Naive B cell (primary cell): Measurements from ENCODE around the gene PLEKHH2. TPM values are rescaled to one million over a fixed set of nuclear protein-coding genes. Genes with fewer than 3 reads are reported as not detected.
A peak's percentile ranks its signal among the peaks of the same experiment; 100 is the strongest.
"Not testable (repeated sequence)": the region's sequence is repeated elsewhere in the genome, so short reads cannot be mapped to it uniquely, and the experiment has no call there.

Experiments used
- ATAC-seq, 2 donors: fragments of 150-1000 bp; cut with Tn5 transposase; 2 replicates each; pipeline ENCODE4 v1.10.0; 2021; ENCODE audit warnings: low read depth in 2 of 2, mild to moderate bottlenecking in 2 of 2, moderate library complexity in 2 of 2
- DNase-seq: peaks from one replicate; pipeline ENCODE4 v3.0.0; 2022
- H3K27ac Mint-ChIP-seq, 6 donors: one replicate each; pipeline ENCODE4 v1.8.0; 2020 to 2022; ENCODE audit warnings: mild to moderate bottlenecking in 6 of 6, mixed read lengths in 6 of 6, moderate library complexity in 5 of 6, inconsistent platforms in 2 of 6
- H3K27me3 Mint-ChIP-seq, 3 donors: one replicate each; pipeline ENCODE4 v1.8.0; 2021 to 2022; ENCODE audit warnings: mixed read lengths in 3 of 3, mild to moderate bottlenecking in 1 of 3
- H3K36me3 Mint-ChIP-seq, 2 donors: one replicate each; pipeline ENCODE4 v1.8.0; 2020 to 2022; ENCODE audit warnings: mixed read lengths in 2 of 2, inconsistent platforms in 1 of 2, mild to moderate bottlenecking in 1 of 2
- H3K4me1 Mint-ChIP-seq, 3 donors: one replicate each; pipeline ENCODE4 v1.8.0; 2020 to 2022; ENCODE audit warnings: mixed read lengths in 3 of 3, inconsistent platforms in 1 of 3, mild to moderate bottlenecking in 1 of 3, moderate library complexity in 1 of 3
- H3K4me3 Mint-ChIP-seq, 8 donors: one replicate each; pipeline ENCODE4 v1.8.0; 2020 to 2022; ENCODE audit warnings: mild to moderate bottlenecking in 8 of 8, mixed read lengths in 8 of 8, moderate library complexity in 8 of 8, inconsistent platforms in 2 of 8
- H3K9me3 Mint-ChIP-seq, 7 donors: one replicate each; pipeline ENCODE4 v1.8.0; 2020 to 2022; ENCODE audit warnings: mixed read lengths in 7 of 7, mild to moderate bottlenecking in 5 of 7, inconsistent platforms in 2 of 7, moderate library complexity in 1 of 7
- polyA plus RNA-seq, 6 donors: library from polyadenylated mRNA; unstranded; fragments of 300-500 nt; fragmentation: Illumina TruSeq; gene quantifications; one replicate each; pipeline ENCODE4 v1.2.3, GENCODE V29; 2021; ENCODE audit warnings: low read depth in 6 of 6

Gene PLEKHH2
- polyA plus RNA-seq, 6 donors from 2014 or later, result not detected

DNA sequence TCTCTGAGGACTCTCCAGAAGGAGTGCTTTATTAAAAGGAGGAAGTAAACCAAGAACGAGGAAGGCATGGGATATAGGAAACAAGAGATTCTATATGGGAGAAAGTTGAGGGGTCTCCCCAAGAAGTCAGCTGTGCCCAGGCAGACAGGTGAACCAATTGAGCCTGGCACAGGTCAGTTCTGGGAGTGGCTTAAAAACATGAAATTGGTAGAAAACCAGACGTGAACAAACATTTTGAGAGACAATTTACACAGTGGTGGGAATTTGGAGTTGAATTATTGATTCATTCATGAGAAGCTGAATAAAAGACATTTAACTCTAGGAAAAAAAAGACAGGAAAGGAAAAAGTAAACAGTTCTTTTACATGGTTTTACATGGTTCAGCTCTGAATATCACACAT is 16.4 kb downstream of the PLEKHH2 start:
- Mint-ChIP-seq H3K4me3 (no peak overlapping the region), H3K27ac (no peak overlapping the region), H3K36me3 (peaks cover 0 to 11% of the 10 kb centered on the region in 2 donors), H3K4me1 (no peaks in the 10 kb centered on the region), H3K9me3 (no peaks in the 10 kb centered on the region), H3K27me3 (peaks cover 21 to 37% (median 30%) of the 10 kb centered on the region in 3 donors)
- ATAC-seq (no peak), DNase-seq (no peak)

- Mint-ChIP-seq H3K9me3 (peaks cover 0 to 5% (median 0%) of the 10 kb centered on the region in 7 donors), H3K27me3 (peaks cover 17 to 28% (median 21%) of the 10 kb centered on the region in 3 donors), H3K36me3 (peaks cover 0 to 11% of the 10 kb centered on the region in 2 donors), H3K4me1 (no peaks in the 10 kb centered on the region), H3K27ac (no peak overlapping the region), H3K4me3 (no peak overlapping the region)
- DNase-seq, result no peak
- no peak for ATAC-seq
Measured at GRCh38 chr2:43657241-43657640, 20.2 kb downstream of the PLEKHH2 start.

- peaks cover 0 to 11% (median 4%) of the 10 kb centered on the region in 3 donors for H3K4me1 Mint-ChIP-seq
- no peak for DNase-seq
- peaks cover 7 to 11% of the 10 kb centered on the region in 2 donors for H3K36me3 Mint-ChIP-seq
- no peak for ATAC-seq
- peaks cover 6 to 29% (median 15%) of the 10 kb centered on the region in 7 donors for H3K9me3 Mint-ChIP-seq
- peaks cover 29 to 44% (median 32%) of the 10 kb centered on the region in 3 donors for H3K27me3 Mint-ChIP-seq
- peak overlapping the region in 7 of 8 donors; percentile 52 to 83 (median 70) for H3K4me3 Mint-ChIP-seq
- no peak overlapping the region for H3K27ac Mint-ChIP-seq
Measured at GRCh38 chr2:43675646-43676321, 38.7 kb downstream of the PLEKHH2 start.

GRCh38 chr2:43676322-43677050 is 39.4 kb downstream of the PLEKHH2 start, which contains the start of gene C1GALT1C1L:
C1GALT1C1L (minus strand) TSS chr2:43676429; CDS start chr2:43676322, 107 bp downstream.
- H3K27ac Mint-ChIP-seq, result no peak within 1 kb of the TSS
- peaks cover 0 to 11% (median 4%) of the 10 kb centered on the region in 3 donors for H3K4me1 Mint-ChIP-seq
- H3K27me3 Mint-ChIP-seq, result peaks cover 32 to 44% (median 39%) of the 10 kb centered on the region in 3 donors
- peaks cover 7 to 11% of the 10 kb centered on the region in 2 donors for H3K36me3 Mint-ChIP-seq
- peak; percentile 48 to 56 for ATAC-seq
- DNase-seq, result no peak
- H3K9me3 Mint-ChIP-seq, result peaks cover 6 to 26% (median 13%) of the 10 kb centered on the region in 7 donors
- peak within 1 kb of the TSS; percentile 25 to 83 (median 66) for H3K4me3 Mint-ChIP-seq

- H3K4me3 Mint-ChIP-seq, DNase-seq, H3K36me3 Mint-ChIP-seq, ATAC-seq, H3K27ac Mint-ChIP-seq: not testable (repeated sequence)
- peaks cover under 1 to 13% (median under 1%) of the 10 kb centered on the region in 7 donors for H3K9me3 Mint-ChIP-seq
- H3K27me3 Mint-ChIP-seq, result peaks cover 24 to 33% (median 32%) of the 10 kb centered on the region in 3 donors
- peaks cover 0 to 11% (median 4%) of the 10 kb centered on the region in 3 donors for H3K4me1 Mint-ChIP-seq
Measured at GRCh38 chr2:43677783-43678182, 40.7 kb downstream of the PLEKHH2 start.

- Mint-ChIP-seq H3K4me3 (no peak overlapping the region), H3K9me3 (peaks cover 0 to 2% (median 0%) of the 10 kb centered on the region in 7 donors), H3K36me3 (no peaks in the 10 kb centered on the region), H3K27me3 (peaks cover 13 to 42% (median 31%) of the 10 kb centered on the region in 3 donors), H3K27ac (no peak overlapping the region), H3K4me1 (peaks cover 0 to 9% (median 6%) of the 10 kb centered on the region in 3 donors)
- DNase-seq (no peak), ATAC-seq (no peak)
Measured at GRCh38 chr2:43685357-43685756, 48.3 kb downstream of the PLEKHH2 start.

- Mint-ChIP-seq H3K27ac (no peak overlapping the region), H3K9me3 (peaks cover 0 to 2% (median 0%) of the 10 kb centered on the region in 7 donors), H3K4me1 (peaks cover 0 to 9% (median 6%) of the 10 kb centered on the region in 3 donors), H3K36me3 (no peaks in the 10 kb centered on the region), H3K27me3 (peaks cover 6 to 30% (median 25%) of the 10 kb centered on the region in 3 donors), H3K4me3 (no peak overlapping the region)
- DNase-seq, result no peak
- no peak for ATAC-seq
Measured at GRCh38 chr2:43689999-43690398, 52.9 kb downstream of the PLEKHH2 start.

- Mint-ChIP-seq H3K4me1 (no peaks in the 10 kb centered on the region), H3K27ac (no peak overlapping the region), H3K4me3 (no peak overlapping the region), H3K9me3 (no peaks in the 10 kb centered on the region), H3K27me3 (peaks cover 11 to 30% (median 25%) of the 10 kb centered on the region in 3 donors), H3K36me3 (no peaks in the 10 kb centered on the region)
- ATAC-seq, result no peak
- DNase-seq, result no peak
Measured at GRCh38 chr2:43692428-43692994, 55.5 kb downstream of the PLEKHH2 start.

DNA sequence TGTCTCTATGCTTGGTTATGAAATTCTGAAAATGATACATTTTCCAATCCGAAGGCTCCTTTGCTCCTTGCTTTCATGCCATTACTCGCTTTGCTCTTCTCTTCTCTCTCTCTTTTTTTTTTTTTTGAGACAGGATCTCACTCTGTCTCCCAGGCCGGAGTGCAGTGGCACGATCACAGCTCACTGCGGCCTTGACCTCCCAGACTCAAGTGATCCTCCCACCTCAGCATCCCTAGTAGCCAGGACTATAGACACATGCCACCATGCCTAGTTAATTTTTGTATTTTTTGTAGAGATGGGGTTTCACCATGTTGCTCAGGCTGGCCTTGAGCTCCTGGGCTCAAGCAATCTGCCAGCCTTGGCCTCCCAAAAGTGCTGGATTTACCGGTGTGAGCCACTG is 61.1 kb downstream of the PLEKHH2 start:
- H3K27me3 Mint-ChIP-seq, H3K9me3 Mint-ChIP-seq, DNase-seq, H3K36me3 Mint-ChIP-seq, ATAC-seq, H3K4me1 Mint-ChIP-seq, H3K4me3 Mint-ChIP-seq: not testable (repeated sequence)
- peak overlapping the region in 2 of 6 donors; percentile 60 to 92 for H3K27ac Mint-ChIP-seq

- DNase-seq (no peak), ATAC-seq (no peak)
- Mint-ChIP-seq H3K4me3 (no peak overlapping the region), H3K27ac (no peak overlapping the region), H3K9me3 (no peaks in the 10 kb centered on the region), H3K27me3 (peaks cover 12 to 17% (median 17%) of the 10 kb centered on the region in 3 donors), H3K4me1 (peaks cover 6 to 8% (median 6%) of the 10 kb centered on the region in 3 donors), H3K36me3 (no peaks in the 10 kb centered on the region)
Measured at GRCh38 chr2:43699761-43700160, 62.7 kb downstream of the PLEKHH2 start.

GRCh38 chr2:43701111-43701510 is 64.1 kb downstream of the PLEKHH2 start:
- ATAC-seq, result no peak
- H3K36me3 Mint-ChIP-seq, result no peaks in the 10 kb centered on the region
- no peak for DNase-seq
- H3K4me1 Mint-ChIP-seq, result peaks cover 6 to 8% (median 6%) of the 10 kb centered on the region in 3 donors
- H3K4me3 Mint-ChIP-seq, result no peak overlapping the region
- no peak overlapping the region for H3K27ac Mint-ChIP-seq
- peaks cover 8 to 17% (median 17%) of the 10 kb centered on the region in 3 donors for H3K27me3 Mint-ChIP-seq
- no peaks in the 10 kb centered on the region for H3K9me3 Mint-ChIP-seq

- no peaks in the 10 kb centered on the region for H3K36me3 Mint-ChIP-seq
- peaks cover 34 to 48% (median 46%) of the 10 kb centered on the region in 3 donors for H3K27me3 Mint-ChIP-seq
- peaks cover 0 to 2% (median 0%) of the 10 kb centered on the region in 7 donors for H3K9me3 Mint-ChIP-seq
- ATAC-seq (no peak), DNase-seq (no peak)
- no peak overlapping the region for H3K4me3 Mint-ChIP-seq
- no peak overlapping the region for H3K27ac Mint-ChIP-seq
- no peaks in the 10 kb centered on the region for H3K4me1 Mint-ChIP-seq
Measured at GRCh38 chr2:43707255-43708015, 70.4 kb downstream of the PLEKHH2 start.

GRCh38 chr2:43708178-43708577 is 71.1 kb downstream of the PLEKHH2 start:
- DNase-seq, result no peak
- Mint-ChIP-seq H3K9me3 (peaks cover 0 to 2% (median 0%) of the 10 kb centered on the region in 7 donors), H3K4me3 (no peak overlapping the region), H3K27ac (peak overlapping the region in 1 of 6 donors; percentile 3), H3K36me3 (no peaks in the 10 kb centered on the region), H3K4me1 (no peaks in the 10 kb centered on the region), H3K27me3 (peaks cover 31 to 48% (median 39%) of the 10 kb centered on the region in 3 donors)
- ATAC-seq, result no peak
